Kidney epithelial cell (primary cell): ENCODE data around the gene TMEM232. TPM values are rescaled to one million over a fixed set of nuclear protein-coding genes. Genes with fewer than 3 reads are reported as not detected.

Source experiments
- DNase-seq: peaks from one replicate; pipeline ENCODE4 v3.0.0-alpha.2; 2010; ENCODE audit warnings: low read depth
- H3K27me3 ChIP-seq: 2 replicates; pipeline ENCODE4 v1.6.0; 2011; ENCODE audit warnings: low read length; ENCODE audit not compliant: control insufficient read depth, insufficient read depth
- H3K36me3 ChIP-seq: 2 replicates; pipeline ENCODE4 v1.5.1; 2011; ENCODE audit warnings: low read length; ENCODE audit not compliant: control insufficient read depth, insufficient read depth
- H3K4me3 ChIP-seq: 2 replicates; pipeline ENCODE4 v1.5.1; 2011; ENCODE audit warnings: low read depth, mild to moderate bottlenecking, control low read depth, low read length
- CTCF ChIP-seq: IDR thresholded peaks from 2 replicates; pipeline ENCODE4 v1.5.1; 2011; ENCODE audit warnings: mild to moderate bottlenecking, moderate library complexity, low read length, control low read depth, inconsistent platforms; ENCODE audit not compliant: insufficient read depth, poor library complexity, severe bottlenecking
- total RNA-seq: library from RNA; depleted of rRNA; stranded (reverse); fragments of >200 nt; gene quantifications from 2 replicates; pipeline ENCODE4 v1.2.3, GENCODE V29; 2015

TMEM232 gene
- total RNA-seq, 1 donor from 2014 or later: 10.9 TPM

DNA sequence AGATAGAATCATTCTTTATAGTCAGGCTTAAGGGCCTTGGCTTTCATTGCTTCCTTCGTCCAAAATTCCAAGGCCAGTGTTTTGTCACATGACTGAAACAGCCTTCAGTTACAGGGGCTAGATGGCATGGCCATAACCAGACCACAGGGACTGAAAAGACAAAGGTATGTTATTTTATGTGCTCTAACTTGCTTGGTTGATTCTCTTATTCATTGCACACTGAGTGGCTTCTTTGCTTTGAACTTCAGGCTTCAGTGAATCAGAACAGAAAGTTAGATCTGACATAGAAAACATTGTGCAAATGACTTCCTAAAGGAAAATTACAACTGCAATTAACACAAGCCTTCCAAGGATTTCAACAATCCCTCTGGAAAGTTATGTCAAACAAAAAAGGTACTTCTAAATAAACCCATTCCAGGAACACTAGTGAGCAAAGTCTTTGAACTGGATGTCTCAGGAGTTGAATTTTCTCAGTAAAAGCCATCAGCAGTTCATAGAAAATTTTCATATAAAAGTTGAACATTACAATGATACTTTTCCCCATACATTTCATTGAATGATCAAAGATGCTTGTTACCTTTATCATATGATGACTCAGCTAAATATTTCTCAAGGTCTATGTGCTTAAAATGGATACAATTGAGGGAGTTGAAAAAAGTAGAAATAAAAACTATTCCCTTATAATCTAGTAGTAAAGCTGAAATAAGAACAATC, 355.3 kb downstream of the TMEM232 start:
- DNase-seq: peak; percentile 64

More for the DNA sequence above, 355.3 kb downstream of the TMEM232 start:
- Histone ChIP-seq H3K27me3 (no peaks in the 10 kb centered on the region), H3K4me3 (no peak overlapping the region), H3K36me3 (no peaks in the 10 kb centered on the region)
- no peak for TF ChIP-seq CTCF

Other genes starting within 250 kb of the TMEM232 start
- 53.6 and 54.9 TPM in 2 replicates for gene SLC25A46, start 12.3 kb upstream of the TMEM232 start, total RNA-seq